Loucy (cell line): ENCODE measurements around the gene CCDC150.

Experiments used
- EZH2phosphoT487 ChIP-seq: fragments of 200-600 bp; IDR thresholded peaks from 2 replicates; pipeline ENCODE4 v1.6.1; 2018; ENCODE audit warnings: antibody characterized with exemption, mild to moderate bottlenecking, moderate library complexity, borderline replicate concordance
- TF ChIP-seq, protein P1 (sequence below): fragments of 200-600 bp; sonication (generic); conservative IDR thresholded peaks from 2 replicates; pipeline ENCODE4 v1.5.1; 2014; ENCODE audit warnings: mild to moderate bottlenecking, antibody characterized with exemption, low read length

DNA sequence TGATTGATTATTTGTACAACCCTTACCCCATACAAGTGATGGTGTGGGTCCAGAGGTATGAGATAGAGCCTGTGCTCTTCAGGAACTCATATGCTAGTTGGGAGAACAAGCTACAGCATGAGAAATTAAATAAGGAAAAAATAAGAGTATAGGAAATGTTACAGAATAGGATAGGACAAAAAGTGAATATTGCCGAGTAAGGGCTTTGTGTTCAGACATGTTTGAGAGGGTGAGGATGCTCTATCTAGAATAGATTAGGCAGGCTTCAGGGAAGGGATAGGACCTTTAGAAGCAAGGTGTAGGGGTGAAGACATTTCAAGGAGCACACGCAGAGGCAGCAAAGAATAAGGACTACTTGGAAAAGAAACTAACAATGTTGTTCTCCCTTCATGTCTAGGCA, 17.8 kb downstream of the CCDC150 start:
- TF ChIP-seq, protein P1, sequence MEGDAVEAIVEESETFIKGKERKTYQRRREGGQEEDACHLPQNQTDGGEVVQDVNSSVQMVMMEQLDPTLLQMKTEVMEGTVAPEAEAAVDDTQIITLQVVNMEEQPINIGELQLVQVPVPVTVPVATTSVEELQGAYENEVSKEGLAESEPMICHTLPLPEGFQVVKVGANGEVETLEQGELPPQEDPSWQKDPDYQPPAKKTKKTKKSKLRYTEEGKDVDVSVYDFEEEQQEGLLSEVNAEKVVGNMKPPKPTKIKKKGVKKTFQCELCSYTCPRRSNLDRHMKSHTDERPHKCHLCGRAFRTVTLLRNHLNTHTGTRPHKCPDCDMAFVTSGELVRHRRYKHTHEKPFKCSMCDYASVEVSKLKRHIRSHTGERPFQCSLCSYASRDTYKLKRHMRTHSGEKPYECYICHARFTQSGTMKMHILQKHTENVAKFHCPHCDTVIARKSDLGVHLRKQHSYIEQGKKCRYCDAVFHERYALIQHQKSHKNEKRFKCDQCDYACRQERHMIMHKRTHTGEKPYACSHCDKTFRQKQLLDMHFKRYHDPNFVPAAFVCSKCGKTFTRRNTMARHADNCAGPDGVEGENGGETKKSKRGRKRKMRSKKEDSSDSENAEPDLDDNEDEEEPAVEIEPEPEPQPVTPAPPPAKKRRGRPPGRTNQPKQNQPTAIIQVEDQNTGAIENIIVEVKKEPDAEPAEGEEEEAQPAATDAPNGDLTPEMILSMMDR = no peak
- TF ChIP-seq EZH2phosphoT487 = no peak
